Adrenal gland (tissue), 12 donors: ENCODE measurements around the gene PAM16. TPM values are rescaled to one million over a fixed set of nuclear protein-coding genes. Genes with fewer than 3 reads are reported as not detected.

Experiments
- DNase-seq, 7 donors: peaks; one replicate each; pipeline ENCODE4 v3.0.0-alpha.2; 2019 to 2020
- H3K27ac ChIP-seq, 5 donors: fragments of 200-600 bp; sonication (generic) in 4 of 5; 1 replicate in 3 of 5; 2 replicates in 2 of 5; pipeline versions ENCODE4 v1.5.1 to v1.8.0; 2016 to 2020; ENCODE audit warnings: mild to moderate bottlenecking in 1 of 5
- H3K27me3 ChIP-seq: fragments of 200-600 bp; 2 replicates; pipeline ENCODE4 v1.8.0; 2021
- H3K36me3 ChIP-seq, 2 donors: fragments of 200-600 bp; replicated peaks in 1 of 2; 1 replicate in 1 of 2; 2 replicates in 1 of 2; pipeline versions ENCODE4 v1.5.1 to v1.8.0; 2018 to 2022
- H3K4me1 ChIP-seq, 2 donors: fragments of 200-600 bp; replicated peaks in 1 of 2; 1 replicate in 1 of 2; 2 replicates in 1 of 2; pipeline versions ENCODE4 v1.5.1 to v1.8.0; 2018 to 2021
- H3K4me3 ChIP-seq, 4 donors: fragments of 200-600 bp; sonication (generic) in 3 of 4; one replicate each; pipeline ENCODE4 v1.5.1; 2016 to 2018
- H3K9me3 ChIP-seq, 3 donors: fragments of 200-600 bp; sonication (generic) in 1 of 3; replicated peaks in 1 of 3; 1 replicate in 2 of 3; 2 replicates in 1 of 3; pipeline versions ENCODE4 v1.5.1 to v1.8.0; 2016 to 2021
- CTCF ChIP-seq, 6 experiments: fragments of 450-650 bp in 4 of 6; fragments of 200-600 bp in 2 of 6; sonication (generic) in 1 of 6; IDR thresholded peaks; 1 replicate in 5 of 6; 2 replicates in 1 of 6; pipeline versions ENCODE4 v1.5.1 to v1.8.0; 2016 to 2021; ENCODE audit warnings: antibody characterized with exemption in 6 of 6, mild to moderate bottlenecking in 2 of 6, moderate library complexity in 1 of 6
- POLR2A ChIP-seq, 2 donors: fragments of 450-650 bp; IDR thresholded peaks; one replicate each; pipeline ENCODE4 v1.6.1; 2017; ENCODE audit warnings: antibody characterized with exemption in 2 of 2, mild to moderate bottlenecking in 2 of 2, moderate library complexity in 1 of 2
- WGBS, 4 donors: extraction: QIAGEN DNeasy Blood & Tissue Kit in 2 of 4; methylation state at CpG; one replicate each; pipeline versions ENCODE4 v1.1.5 to v1.1.7; 2013 to 2017; 5-methylcytosine and 5-hydroxymethylcytosine counted together
- intact Hi-C, 2 donors: fragments of 100-400 bp; cut with DNase I; formaldehyde crosslinking; loops; one replicate each; pipeline versions ENCODE4 v1.14.1 to v1.15.0; 2022 to 2023
- polyA plus RNA-seq, 3 donors: library from polyadenylated mRNA; stranded (reverse); fragments of 200-250 nt in 2 of 3; fragments of 350-450 nt in 1 of 3; fragmentation: Illumina TruSeq in 1 of 3; extraction: RNeasy Lipid Tissue Mini Kit (QIAGEN cat#74804) in 1 of 3; gene quantifications; one replicate each; pipeline ENCODE4 v1.2.3, GENCODE V29; 2013 to 2014
- total RNA-seq, 9 donors: library from RNA; depleted of rRNA in 4 of 9; stranded (reverse); fragments of >200 nt in 4 of 9; fragments of 120-200 nt in 1 of 9; fragmentation: NEBNext Ultra II Directional in 1 of 9; extraction: Animal tissue kit (Norgen Biotek cat#: 25700) in 1 of 9; gene quantifications; one replicate each; pipeline versions ENCODE4 v1.1.0 to v1.2.4, GENCODE V29; 2013 to 2023
- donor health status: healthy with polysubstance abuse.
- donor health status: Bipolar disorder and iron deficiency.
- donor health status: DM: yes; HTN: yes; CAD: no.
- donor health status: DM: no; HTN: no; CAD: no.
- donor health status: DM: no; HTN: no; CAD: no.
- donor health status: DM: yes; HTN: yes; CAD: no.

PAM16 gene
- total and polyA plus RNA-seq, 12 donors, result 25.0 to 310 (median 55.3) TPM

DNA sequence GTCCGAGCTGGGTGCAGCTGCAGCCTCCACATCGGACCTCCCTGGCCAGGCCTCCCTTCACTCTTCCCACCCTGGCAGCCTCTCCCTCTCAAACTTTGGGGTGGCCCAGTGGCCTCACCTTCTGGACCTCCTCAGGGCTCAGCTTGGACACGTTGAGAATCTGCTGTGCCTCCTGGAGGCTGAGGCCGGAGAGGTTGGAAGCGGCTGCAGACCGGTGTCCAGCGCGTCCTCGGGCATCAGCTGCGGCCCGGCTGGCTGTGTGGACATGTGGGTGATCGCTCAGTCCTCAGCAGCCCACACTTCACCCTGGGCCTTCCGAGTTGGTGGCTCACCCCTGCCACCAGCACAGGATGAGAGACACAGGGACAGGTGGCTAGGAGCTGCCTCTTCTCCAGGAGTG is 9.9 kb downstream of the PAM16 start:
- intact Hi-C loops, result no loop called here
- peaks cover 11 to 33% of the 10 kb centered on the region in 2 donors for H3K4me1 ChIP-seq
- H3K4me3 ChIP-seq, result no peak overlapping the region
- H3K9me3 ChIP-seq, result no peaks in the 10 kb centered on the region
- peaks cover 0 to 41% of the 10 kb centered on the region in 2 donors for H3K36me3 ChIP-seq
- 86 to 94% (median 92%) methylated on average over 13 of the region's 13 CpGs; no CpG with 5 or more reads in 1 of the 4 donors for WGBS, 4 donors
- DNase-seq, result no peak
- no peak overlapping the region for H3K27ac ChIP-seq
- TF ChIP-seq CTCF (IDR thresholded peaks at IDR 0.05) (no peak), POLR2A (IDR thresholded peaks at IDR 0.05) (no peak)
- no peaks in the 10 kb centered on the region for H3K27me3 ChIP-seq

DNA sequence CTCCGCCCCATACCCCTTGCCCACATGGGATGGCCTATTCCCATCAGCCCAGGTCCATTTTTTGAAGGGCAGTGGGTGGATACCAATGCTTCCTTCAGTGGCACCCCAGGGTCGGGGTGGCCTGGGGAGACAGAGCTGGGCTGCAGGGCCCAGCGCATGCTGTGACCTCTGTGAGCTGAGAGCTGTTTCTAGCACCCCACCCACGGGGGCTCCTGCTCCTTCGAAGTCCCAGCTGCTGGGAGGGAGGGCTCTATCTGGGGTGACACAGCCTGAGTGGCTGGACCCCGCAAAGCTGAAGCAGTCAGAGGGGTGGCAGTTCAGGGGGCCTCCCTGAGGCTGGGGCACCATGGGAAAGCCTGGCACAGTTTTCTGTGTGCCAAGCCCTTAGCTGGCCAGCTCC is 10.7 kb downstream of the PAM16 start:
- 40 to 100% (median 85%) methylated on average over 1 to 6 of the region's 6 CpGs for WGBS, 4 donors
- TF ChIP-seq POLR2A (IDR thresholded peaks at IDR 0.05) (no peak), CTCF (IDR thresholded peaks at IDR 0.05) (no peak)
- intact Hi-C loops, result no loop called here
- DNase-seq, result no peak
- Histone ChIP-seq H3K4me1 (peaks cover 5 to 25% of the 10 kb centered on the region in 2 donors), H3K27me3 (no peaks in the 10 kb centered on the region), H3K36me3 (peaks cover 0 to 50% of the 10 kb centered on the region in 2 donors), H3K27ac (no peak overlapping the region), H3K9me3 (no peaks in the 10 kb centered on the region), H3K4me3 (no peak overlapping the region)

DNA sequence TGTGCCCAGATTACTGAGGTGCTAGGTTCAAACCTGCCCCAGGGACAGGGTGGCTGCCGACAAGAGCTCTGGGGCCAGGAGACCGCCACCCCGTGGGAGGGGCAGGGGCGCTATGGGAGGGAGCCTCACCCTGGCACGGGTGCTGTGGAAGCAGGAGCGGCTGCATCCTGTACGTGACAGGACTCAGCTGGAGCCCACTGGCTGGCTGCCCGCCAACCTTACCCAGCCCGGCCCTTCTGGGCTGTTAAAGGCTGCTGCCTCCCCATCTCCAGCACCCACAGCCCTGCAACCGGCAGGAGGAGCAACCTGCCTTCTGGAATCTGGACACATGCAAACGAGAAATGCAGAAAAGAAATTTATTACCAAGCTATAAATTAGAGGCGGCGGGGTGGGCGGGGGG is 11.2 kb downstream of the PAM16 start:
- H3K36me3 ChIP-seq, result peaks cover 0 to 55% of the 10 kb centered on the region in 2 donors
- H3K9me3 ChIP-seq, result no peaks in the 10 kb centered on the region
- DNase-seq, result peak in 4 of 7 donors; percentile 36 to 66 (median 60)
- no peak overlapping the region for H3K4me3 ChIP-seq
- 52 to 70% (median 58%) methylated on average over 5 to 14 of the region's 14 CpGs for WGBS, 4 donors
- H3K27me3 ChIP-seq, result no peaks in the 10 kb centered on the region
- peaks cover 0 to 19% of the 10 kb centered on the region in 2 donors for H3K4me1 ChIP-seq
- TF ChIP-seq CTCF (IDR thresholded peaks at IDR 0.05), result no peak
- TF ChIP-seq POLR2A (IDR thresholded peaks at IDR 0.05), result no peak
- intact Hi-C loops, result loop anchor here in 1 of 2 donors (10.0 kb wide), 1 partner anchor 135 kb away; no protein-coding TSS in a partner anchor
- H3K27ac ChIP-seq, result peak overlapping the region in 2 of 5 donors; percentile 12 to 60

GRCh38 chr16:4339455-4339854 is 11.7 kb downstream of the PAM16 start:
- no peak for TF ChIP-seq POLR2A (IDR thresholded peaks at IDR 0.05)
- no peak for TF ChIP-seq CTCF (IDR thresholded peaks at IDR 0.05)
- peaks cover 0 to 18% of the 10 kb centered on the region in 2 donors for H3K4me1 ChIP-seq
- 76 to 79% (median 77%) methylated on average over 9 to 10 of the region's 10 CpGs for WGBS, 4 donors
- H3K9me3 ChIP-seq, result no peaks in the 10 kb centered on the region
- peak overlapping the region in 2 of 5 donors; percentile 12 to 60 for H3K27ac ChIP-seq
- intact Hi-C loops, result loop anchor here in 1 of 2 donors (10.0 kb wide), 1 partner anchor 135 kb away; no protein-coding TSS in a partner anchor
- peaks cover 0 to 59% of the 10 kb centered on the region in 2 donors for H3K36me3 ChIP-seq
- H3K4me3 ChIP-seq, result no peak overlapping the region
- H3K27me3 ChIP-seq, result no peaks in the 10 kb centered on the region
- no peak for DNase-seq
